GM04504 (cell line): ENCODE measurements around the gene HDDC3.
A peak's percentile ranks its signal among the peaks of the same experiment; 100 is the strongest.
"Not testable (repeated sequence)": the region's sequence is repeated elsewhere in the genome, so short reads cannot be mapped to it uniquely, and the experiment has no call there.

Source experiments
- DNase-seq: peaks from one replicate; pipeline ENCODE4 v3.0.0-alpha.2; 2012; ENCODE audit warnings: low read depth

The HDDC3 gene

DNA sequence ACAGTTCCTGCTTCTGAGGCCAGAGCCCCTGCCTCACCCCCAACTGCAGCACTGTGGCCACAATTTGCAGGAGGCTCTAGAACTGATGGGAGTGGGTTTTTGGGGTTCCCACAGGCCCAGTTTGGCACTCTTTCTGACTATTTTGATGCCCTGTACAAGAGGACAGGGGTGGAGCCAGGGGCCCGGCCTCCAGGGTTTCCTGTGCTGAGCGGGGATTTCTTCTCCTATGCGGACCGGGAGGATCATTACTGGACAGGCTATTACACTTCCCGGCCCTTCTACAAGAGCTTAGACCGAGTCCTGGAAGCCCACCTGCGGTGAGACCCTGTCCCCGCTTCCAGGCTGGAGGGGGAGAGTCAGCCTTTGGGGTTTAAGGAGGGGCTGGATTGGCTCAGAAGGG lies 22.4 kb downstream of the HDDC3 start:
- DNase-seq = no peak

- DNase-seq = not testable (repeated sequence)
These were observed 22.9 kb downstream of the HDDC3 start for GRCh38 chr15:90909449-90909848.

GRCh38 chr15:90907838-90908507 lies 24.4 kb downstream of the HDDC3 start:
- no peak for DNase-seq

DNA sequence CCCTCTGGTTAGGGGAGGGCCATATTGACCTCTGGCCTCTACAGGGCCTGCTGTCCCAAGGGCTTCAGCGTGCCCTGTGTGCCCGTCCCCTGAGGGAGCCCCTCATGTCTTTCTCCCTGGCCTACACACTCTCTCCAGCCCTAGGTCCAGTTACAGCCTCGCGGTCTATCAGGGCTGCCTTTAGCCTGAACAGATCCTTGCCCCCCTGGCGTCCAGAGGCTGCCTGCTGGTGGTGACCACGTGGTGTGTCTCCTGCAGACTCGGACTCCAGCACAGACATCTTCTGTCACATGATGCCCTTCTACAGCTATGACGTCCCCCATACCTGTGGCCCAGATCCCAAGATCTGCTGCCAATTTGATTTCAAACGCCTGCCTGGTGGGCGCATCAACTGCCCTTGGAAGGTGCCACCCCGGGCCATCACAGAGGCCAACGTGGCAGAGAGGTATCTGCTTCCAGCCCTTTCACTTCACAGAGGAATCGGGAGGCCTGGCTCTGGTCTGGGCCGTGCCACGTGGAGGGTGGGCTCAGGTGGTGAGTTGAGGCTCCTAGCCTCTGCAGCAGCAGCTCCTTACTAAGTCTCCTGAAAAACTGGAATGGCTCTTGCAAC lies 25.2 kb downstream of the HDDC3 start:
- DNase-seq = no peak

GRCh38 chr15:90906181-90906849 lies 26.0 kb downstream of the HDDC3 start:
- DNase-seq = no peak

DNA sequence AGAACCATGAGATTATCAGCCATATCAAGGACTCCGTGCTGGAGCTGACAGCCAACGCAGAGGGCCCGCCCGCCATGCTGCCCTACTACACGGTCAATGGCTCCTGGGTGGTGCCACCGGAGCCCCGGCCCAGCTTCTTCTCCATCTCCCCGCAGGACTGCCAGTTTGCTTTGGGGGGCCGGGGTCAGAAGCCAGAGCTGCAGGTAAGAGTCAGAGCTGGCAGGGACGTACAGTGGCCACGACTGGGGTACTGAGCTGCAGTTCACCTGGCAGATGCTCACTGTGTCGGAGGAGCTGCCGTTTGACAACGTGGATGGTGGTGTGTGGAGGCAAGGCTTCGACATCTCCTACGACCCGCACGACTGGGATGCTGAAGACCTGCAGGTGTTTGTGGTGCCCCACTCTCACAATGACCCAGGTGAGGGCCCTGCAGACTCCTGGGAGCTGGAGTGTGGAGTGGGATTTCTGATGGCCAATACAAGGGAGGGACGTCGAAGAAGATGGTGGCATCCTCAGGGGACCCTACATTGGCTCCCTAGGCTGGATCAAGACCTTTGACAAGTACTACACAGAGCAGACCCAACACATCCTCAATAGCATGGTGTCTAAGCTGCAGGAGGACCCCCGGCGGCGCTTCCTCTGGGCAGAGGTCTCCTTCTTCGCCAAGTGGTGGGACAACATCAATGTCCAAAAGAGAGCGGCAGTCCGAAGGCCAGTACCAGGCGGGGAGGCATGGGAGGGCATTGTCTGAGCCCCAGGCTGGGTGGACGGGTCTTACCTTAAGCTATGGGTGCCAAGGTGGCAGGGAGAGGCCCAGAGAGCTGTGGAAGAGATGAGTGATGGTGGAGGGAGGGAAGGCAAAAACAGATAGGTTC lies 26.8 kb downstream of the HDDC3 start:
- no peak for DNase-seq

- DNase-seq = no peak
These were observed 27.6 kb downstream of the HDDC3 start for GRCh38 chr15:90904746-90905145.

- no peak for DNase-seq
These were observed 28.4 kb downstream of the HDDC3 start for GRCh38 chr15:90903733-90904536.

DNA sequence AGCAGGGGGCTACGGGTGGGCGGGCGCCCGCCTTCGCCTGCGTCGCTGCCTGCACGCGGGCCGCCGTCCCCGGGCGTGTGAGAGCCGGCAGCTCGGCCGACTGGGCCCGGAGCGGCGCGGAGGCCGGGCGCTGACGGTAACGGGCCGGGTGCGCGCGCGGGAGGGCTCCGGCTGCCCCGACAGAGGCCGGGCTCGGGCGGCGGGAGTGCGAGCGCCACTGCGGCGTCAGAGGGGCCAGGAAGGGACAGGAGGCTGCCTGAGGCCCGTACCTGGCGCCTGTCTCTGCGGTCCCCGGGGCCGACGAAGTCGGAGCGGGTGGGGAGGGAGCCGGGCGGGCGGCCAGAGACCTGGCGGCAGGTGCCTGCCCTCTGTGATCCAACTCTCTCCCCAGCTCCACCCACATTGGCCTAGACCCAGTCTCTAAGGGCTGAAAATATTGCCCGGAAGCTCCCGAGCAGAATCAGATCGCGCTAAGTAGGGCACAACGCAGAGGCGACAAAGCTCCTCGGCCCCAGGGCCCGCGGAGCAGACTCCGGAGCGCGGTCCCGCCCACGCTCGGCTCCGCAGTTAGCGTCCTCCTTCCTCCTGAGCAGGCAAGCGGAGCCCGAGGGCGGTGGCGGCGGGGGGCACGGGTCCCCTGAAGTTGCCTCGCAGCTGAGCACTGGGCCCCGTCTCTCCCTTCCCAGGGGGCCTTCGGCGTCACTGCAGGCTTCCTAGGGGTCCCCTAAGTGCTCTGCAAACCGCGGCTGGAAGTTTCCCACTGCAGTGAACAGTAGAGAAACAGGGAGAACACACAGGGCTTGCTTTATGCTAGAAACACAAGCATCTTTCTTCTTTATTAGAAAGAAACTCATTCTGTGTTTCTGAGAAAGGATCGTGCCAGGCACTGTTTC lies 29.3 kb downstream of the HDDC3 start, which contains the start of gene MAN2A2:
Gene MAN2A2, plus strand, starts transcription at position 463 of the 893 bp plus-strand sequence. CDS start 906 bp downstream, outside the sequence.
- DNase-seq = no peak

GRCh38 chr15:90902040-90902839 lies 30.1 kb downstream of the HDDC3 start:
- DNase-seq = peak; percentile 60

GRCh38 chr15:90901175-90902039 lies 30.9 kb downstream of the HDDC3 start:
- DNase-seq = no peak

DNA sequence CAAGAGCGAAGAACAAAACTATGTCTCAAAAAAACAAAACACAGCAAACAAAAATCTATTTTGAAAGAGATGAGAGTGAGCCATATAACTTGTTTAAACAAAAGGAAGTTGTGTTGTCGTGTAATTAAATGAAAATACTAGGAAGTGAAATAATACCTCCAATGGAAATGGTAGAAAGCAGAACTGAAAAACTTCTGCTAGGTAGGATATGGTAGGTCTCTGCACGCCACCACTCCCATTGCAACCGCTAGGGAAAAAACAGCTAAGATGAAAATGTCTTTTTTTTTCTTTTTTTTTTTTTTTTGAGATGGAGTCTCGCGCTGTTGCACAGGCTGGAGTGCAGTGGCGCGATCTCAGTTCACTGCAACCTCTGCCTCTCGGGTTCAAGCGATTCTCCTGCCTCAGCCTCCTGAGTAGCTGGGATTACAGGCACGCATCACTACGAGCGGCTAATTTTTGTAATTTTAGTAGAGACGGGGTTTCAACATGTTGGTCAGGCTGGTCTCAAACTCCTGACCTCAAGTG lies 35.2 kb downstream of the HDDC3 start:
- not testable (repeated sequence) for DNase-seq

DNA sequence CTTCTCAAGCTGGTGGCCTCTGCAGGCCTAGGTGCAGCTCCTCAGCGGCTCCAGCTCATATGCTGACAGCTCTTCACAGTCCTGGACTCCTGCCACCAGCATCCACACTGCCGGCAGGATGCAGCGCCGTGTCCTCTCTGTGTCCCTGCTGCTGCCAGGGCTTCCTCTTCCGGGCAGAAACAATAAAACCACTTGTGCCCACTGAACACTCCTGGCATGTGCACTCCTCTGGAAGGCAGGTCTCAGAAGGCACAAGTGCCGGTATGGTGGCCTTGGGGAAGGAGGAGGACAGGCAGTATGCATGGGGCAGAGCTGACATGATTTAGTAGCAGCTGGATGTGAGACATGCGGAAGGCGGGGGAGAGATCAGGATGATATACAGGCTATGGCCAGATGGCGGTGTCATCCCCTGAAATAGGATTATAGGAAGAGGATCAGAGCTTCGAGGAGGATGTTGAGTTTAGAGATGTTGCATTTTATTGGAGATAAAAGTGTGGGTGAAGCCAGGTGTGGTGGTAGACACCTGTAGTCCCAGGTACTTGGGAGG lies 36.7 kb downstream of the HDDC3 start:
- DNase-seq = no peak

DNA sequence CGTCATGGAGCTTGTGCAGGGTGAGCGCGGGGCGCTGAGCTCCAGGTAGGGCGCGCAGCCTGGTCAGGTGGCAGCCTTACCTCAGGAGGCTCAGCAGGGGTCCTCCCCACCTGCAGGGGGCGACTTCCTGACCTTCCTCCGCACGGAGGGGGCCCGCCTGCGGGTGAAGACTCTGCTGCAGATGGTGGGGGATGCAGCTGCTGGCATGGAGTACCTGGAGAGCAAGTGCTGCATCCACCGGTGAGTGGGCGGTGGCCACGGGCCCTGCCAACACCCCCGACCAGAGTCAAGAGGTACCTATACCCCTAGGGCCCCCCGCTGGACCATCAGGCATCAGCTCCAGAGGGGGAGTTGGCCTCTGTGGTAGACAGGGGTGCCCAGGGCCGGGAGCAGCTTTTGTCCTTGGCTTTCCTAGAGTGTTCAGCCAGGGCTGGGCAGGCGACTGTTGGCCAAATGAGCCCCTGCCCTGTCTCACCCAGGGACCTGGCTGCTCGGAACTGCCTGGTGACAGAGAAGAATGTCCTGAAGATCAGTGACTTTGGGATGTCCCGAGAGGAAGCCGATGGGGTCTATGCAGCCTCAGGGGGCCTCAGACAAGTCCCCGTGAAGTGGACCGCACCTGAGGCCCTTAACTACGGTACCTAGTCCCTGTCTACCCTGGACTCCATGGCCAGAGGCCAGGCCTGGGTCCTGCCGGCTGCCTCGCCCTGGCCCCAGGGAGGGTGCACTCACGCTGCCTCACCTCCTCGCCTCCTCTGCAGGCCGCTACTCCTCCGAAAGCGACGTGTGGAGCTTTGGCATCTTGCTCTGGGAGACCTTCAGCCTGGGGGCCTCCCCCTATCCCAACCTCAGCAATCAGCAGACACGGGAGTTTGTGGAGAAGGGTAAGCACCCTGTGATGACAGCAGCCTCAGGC lies 38.9 kb downstream of the HDDC3 start:
- DNase-seq = no peak

DNA sequence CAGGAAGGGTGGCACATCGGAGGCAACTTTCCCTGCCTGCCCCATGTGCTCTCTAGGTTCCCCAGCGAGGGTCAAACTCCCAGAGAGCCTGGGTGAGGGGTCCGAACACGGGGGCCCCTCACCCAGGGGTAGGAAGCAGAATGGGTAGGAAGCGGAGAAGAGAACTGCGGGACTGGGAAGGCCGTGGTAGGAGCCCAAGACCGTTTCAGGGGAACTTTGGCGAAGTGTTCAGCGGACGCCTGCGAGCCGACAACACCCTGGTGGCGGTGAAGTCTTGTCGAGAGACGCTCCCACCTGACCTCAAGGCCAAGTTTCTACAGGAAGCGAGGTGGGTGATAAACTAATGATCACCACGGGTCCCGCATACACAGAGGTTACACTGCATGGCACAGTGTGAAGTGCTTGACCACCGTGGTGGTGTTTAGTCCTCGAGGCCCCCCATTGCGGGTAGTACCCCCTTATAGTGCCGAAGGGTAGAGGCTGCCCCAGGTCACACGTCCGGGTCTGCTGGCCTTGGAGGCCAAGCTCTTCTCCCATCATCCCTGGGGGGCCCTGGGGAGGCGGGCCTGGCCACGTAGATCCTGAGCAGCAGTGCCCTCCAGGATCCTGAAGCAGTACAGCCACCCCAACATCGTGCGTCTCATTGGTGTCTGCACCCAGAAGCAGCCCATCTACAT lies 39.7 kb downstream of the HDDC3 start:
- no peak for DNase-seq

DNA sequence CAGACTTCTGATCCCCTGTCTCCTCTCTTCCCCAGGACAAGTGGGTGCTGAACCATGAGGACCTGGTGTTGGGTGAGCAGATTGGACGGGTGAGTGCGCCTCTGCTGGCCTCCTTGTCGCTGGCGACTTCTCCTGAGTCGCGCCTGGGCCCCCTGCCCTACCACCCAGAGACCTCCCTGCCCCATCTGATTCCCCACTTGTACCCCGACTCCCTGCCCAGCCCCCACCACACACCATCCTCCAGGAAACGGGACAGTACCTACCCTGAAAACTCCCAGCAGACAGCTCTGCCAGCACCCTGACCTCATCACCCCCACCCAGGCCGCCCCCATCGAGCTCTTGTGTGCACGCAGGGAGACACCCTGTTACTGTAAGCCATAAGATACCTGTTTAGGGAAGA lies 40.3 kb downstream of the HDDC3 start:
- no peak for DNase-seq
